GM12878 (cell line): ENCODE measurements around the gene RPL3. TPM values are rescaled to one million over a fixed set of nuclear protein-coding genes. Genes with fewer than 3 reads are reported as not detected.

ENCODE experiments used
- ATAC-seq: fragments of 200-7000 bp; cut with Tn5 transposase; 3 replicates; pipeline ENCODE4 v1.9.1; 2020; ENCODE audit warnings: mild to moderate bottlenecking, moderate library complexity
- BruUV-seq: library from RNA; stranded (reverse); fragments of 400-500 nt; replicated peaks from 2 replicates; lab custom pipeline; 2021; lab: Mats Ljungman, UMichigan
- CTCF ChIA-PET: fragments of 300-600 bp; sonication (Branson Sonifier 250); formaldehyde crosslinking; extraction: SDS; loops from one replicate; lab custom pipeline; 2021; ENCODE audit warnings: inconsistent platforms; lab: Yijun Ruan, JAX
- POLR2A ChIA-PET: fragments of 350-600 bp; formaldehyde crosslinking; extraction: SDS; loops from one replicate; lab custom pipeline; 2021; ENCODE audit warnings: inconsistent platforms; lab: Charles Lee
- RAD21 ChIA-PET: fragments of 300-600 bp; sonication (Branson Sonifier 250); formaldehyde crosslinking; loops from one replicate; lab custom pipeline; 2023; ENCODE audit warnings: antibody characterized with exemption; ENCODE audit not compliant: unreplicated experiment; lab: Charles Lee
- SMC1A ChIA-PET: fragments of 300-600 bp; sonication (Branson Sonifier 250); formaldehyde crosslinking; loops from one replicate; lab custom pipeline; 2023; ENCODE audit not compliant: unreplicated experiment, uncharacterized antibody; lab: Charles Lee
- DNase-seq: peaks from one replicate; pipeline ENCODE4 v3.0.0-alpha.2; 2011; ENCODE audit warnings: low read depth, low spot score
- FAIRE-seq: peaks from 3 replicates; lab custom pipeline; 2011; peaks lifted over from hg19 to GRCh38; lab: Jason Lieb, UNC
- H2AFZ ChIP-seq: 2 replicates; pipeline ENCODE4 v1.6.0; 2011; ENCODE audit warnings: low read depth, low read length, control low read depth; ENCODE audit not compliant: control insufficient read depth
- H3K27ac ChIP-seq: 2 replicates; pipeline ENCODE4 v1.5.1; 2011; ENCODE audit warnings: control low read depth; ENCODE audit not compliant: control insufficient read depth, insufficient read depth
- H3K27me3 ChIP-seq, 2 experiments: replicated peaks in 1 of 2; 2 replicates each; pipeline versions ENCODE4 v1.6.0 to v1.6.1; 2011; ENCODE audit warnings: low read length in 1 of 2; ENCODE audit not compliant: control insufficient read depth in 2 of 2, insufficient read depth in 2 of 2
- H3K36me3 ChIP-seq, 2 experiments: 2 replicates each; pipeline ENCODE4 v1.5.1; 2011; ENCODE audit warnings: low read length in 1 of 2; ENCODE audit not compliant: control insufficient read depth in 2 of 2, insufficient read depth in 2 of 2
- H3K4me1 ChIP-seq: 2 replicates; pipeline ENCODE4 v1.6.1; 2011; ENCODE audit warnings: mild to moderate bottlenecking, low read length, moderate library complexity, mixed read lengths; ENCODE audit not compliant: control insufficient read depth, insufficient read depth
- H3K4me2 ChIP-seq: 2 replicates; pipeline ENCODE4 v1.6.0; 2011; ENCODE audit warnings: control low read depth; ENCODE audit not compliant: control insufficient read depth, insufficient read depth
- H3K4me3 ChIP-seq: fragments of 200-600 bp; sonication (generic); 2 replicates; pipeline ENCODE4 v1.5.1; 2016
- H3K79me2 ChIP-seq: 2 replicates; pipeline ENCODE4 v1.6.0; 2011; ENCODE audit warnings: low read length; ENCODE audit not compliant: control insufficient read depth, insufficient read depth
- H3K9ac ChIP-seq: 2 replicates; pipeline ENCODE4 v1.8.0; 2011; ENCODE audit warnings: low read length, control low read depth, mixed read lengths; ENCODE audit not compliant: control insufficient read depth, insufficient read depth
- H3K9me3 ChIP-seq: replicated peaks from 3 replicates; pipeline ENCODE4 v1.5.1; 2011; ENCODE audit warnings: mild to moderate bottlenecking, low read length; ENCODE audit not compliant: control insufficient read depth, insufficient read depth
- H4K20me1 ChIP-seq: 2 replicates; pipeline ENCODE4 v1.6.0; 2011; ENCODE audit not compliant: control insufficient read depth, insufficient read depth
- ATF3 ChIP-seq: IDR thresholded peaks from 2 replicates; pipeline ENCODE4 v1.6.1; 2011; ENCODE audit warnings: low read depth, mild to moderate bottlenecking, low read length, moderate library complexity, borderline replicate concordance; ENCODE audit errors: extremely low read depth
- DPF2 ChIP-seq: fragments of 450-650 bp; IDR thresholded peaks from 2 replicates; pipeline ENCODE4 v1.6.1; 2017; ENCODE audit warnings: mild to moderate bottlenecking
- EP300 ChIP-seq, 2 experiments: fragments of 150-350 bp in 1 of 2; IDR thresholded peaks; 2 replicates each; pipeline ENCODE4 v1.6.1; 2011 to 2012; ENCODE audit warnings: low read depth in 2 of 2, low read length in 2 of 2, borderline replicate concordance in 1 of 2, improper control_type of control experiment in 1 of 2, inconsistent platforms in 1 of 2; ENCODE audit not compliant: control insufficient read depth in 1 of 2
- FOS ChIP-seq: IDR thresholded peaks from 3 replicates; pipeline ENCODE4 v1.6.1; 2011; ENCODE audit warnings: borderline replicate concordance; ENCODE audit not compliant: insufficient read length; ENCODE audit errors: extremely low read depth
- HDAC2 ChIP-seq: fragments of 200-600 bp; sonication (generic); IDR thresholded peaks from 2 replicates; pipeline ENCODE4 v1.6.1; 2017
- IKZF2 ChIP-seq, 2 experiments: fragments of 450-650 bp; IDR thresholded peaks; 2 replicates each; pipeline ENCODE4 v1.6.1; 2017; ENCODE audit warnings: mild to moderate bottlenecking in 2 of 2, moderate library complexity in 2 of 2
- IRF4 ChIP-seq: IDR thresholded peaks from 2 replicates; pipeline ENCODE4 v1.6.1; 2011; ENCODE audit warnings: low read depth, low read length
- MEF2B ChIP-seq: fragments of 450-650 bp; IDR thresholded peaks from 2 replicates; pipeline ENCODE4 v1.6.1; 2018; ENCODE audit warnings: mild to moderate bottlenecking, moderate library complexity; ENCODE audit not compliant: partially characterized antibody, poor library complexity, severe bottlenecking
- NBN ChIP-seq: fragments of 450-650 bp; IDR thresholded peaks from 2 replicates; pipeline ENCODE4 v1.6.1; 2016
- PML ChIP-seq: IDR thresholded peaks from 2 replicates; pipeline ENCODE4 v1.6.1; 2012; ENCODE audit warnings: low read length, inconsistent platforms
- RUNX3 ChIP-seq: IDR thresholded peaks from 2 replicates; pipeline ENCODE4 v1.6.1; 2012; ENCODE audit warnings: low read length, inconsistent platforms
- SKIL ChIP-seq: fragments of 450-650 bp; IDR thresholded peaks from 2 replicates; pipeline ENCODE4 v1.6.1; 2017; ENCODE audit warnings: mild to moderate bottlenecking, low read depth, inconsistent platforms; ENCODE audit not compliant: poor library complexity, severe bottlenecking
- SP1 ChIP-seq: IDR thresholded peaks from one replicate; pipeline ENCODE4 v1.6.1; 2011; ENCODE audit warnings: low read depth, low read length
- TCF12 ChIP-seq: IDR thresholded peaks from 2 replicates; pipeline ENCODE4 v1.6.1; 2011; ENCODE audit warnings: low read depth, mild to moderate bottlenecking, low read length
- ZBTB40 ChIP-seq: fragments of 450-650 bp; IDR thresholded peaks from 2 replicates; pipeline ENCODE4 v1.6.1; 2016; ENCODE audit warnings: mild to moderate bottlenecking, moderate library complexity, borderline replicate concordance
- ZNF384 ChIP-seq: IDR thresholded peaks from 2 replicates; pipeline ENCODE4 v1.6.1; 2012; ENCODE audit warnings: low read depth, mild to moderate bottlenecking, low read length, improper control_type of control experiment, borderline replicate concordance
- WGBS: methylation state at CpG from one replicate; pipeline ENCODE4 v1.1.6; 2016; ENCODE audit warnings: low lambda C conversion rate; ENCODE audit not compliant: insufficient replicate concordance, insufficient coverage; ENCODE audit errors: missing lambda C conversion rate; 5-methylcytosine and 5-hydroxymethylcytosine counted together
- in situ Hi-C: fragments of 300-500 bp; cut with MboI; formaldehyde crosslinking; loops from 9 replicates; pipeline ENCODE4 v1.14.3; 2018; ENCODE audit warnings: mixed read lengths
- intact Hi-C: fragments of 100-400 bp; cut with micrococcal nuclease; formaldehyde crosslinking; loops from one replicate; pipeline ENCODE4 v1.14.2; 2022; ENCODE audit not compliant: unreplicated experiment
- polyA plus RNA-seq, 11 experiments: library from polyadenylated mRNA; depleted of rRNA in 4 of 11; unstranded in 6 of 11; stranded (reverse) in 5 of 11; fragments of >200 nt; fragmentation: Nextera tagmentation in 4 of 11; fragmentation: Illumina TruSeq in 1 of 11; extraction: Ambion mirVana in 4 of 11; extraction: Trizol in 1 of 11; gene quantifications; 1 replicate in 1 of 11; 2 replicates in 10 of 11; pipeline versions ENCODE4 v1.2.1 to v1.2.3, GENCODE V29; 2011 to 2016; ENCODE audit warnings: inconsistent platforms in 2 of 11, missing spikeins in 2 of 11, low read depth in 1 of 11
- total RNA-seq, 4 experiments: library from RNA; depleted of rRNA in 3 of 4; stranded (reverse); fragments of >200 nt in 3 of 4; fragmentation: Illumina TruSeq in 1 of 4; extraction: Trizol in 1 of 4; gene quantifications; 2 replicates each; pipeline versions ENCODE4 v1.2.1 to v1.2.3, GENCODE V29; 2013 to 2021
- TF ChIP-seq, protein P1 (sequence below): IDR thresholded peaks from 2 replicates; pipeline ENCODE4 v1.6.1; 2012; ENCODE audit warnings: low read depth, low read length, improper control_type of control experiment

RPL3 gene
- total and polyA plus RNA-seq, 10 of the 15 experiments (the other 5 are each of a cell fraction or from before 2014, with no cell fraction given), result 1,534 to 6,791 (median 3,992) TPM

GRCh38 chr22:39299829-39300178 is 19.6 kb downstream of the RPL3 start:
- Histone ChIP-seq H3K27ac (peak overlapping the region; percentile 72), H3K4me2 (peak overlapping the region; percentile 76), H3K9me3 (no peaks in the 10 kb centered on the region), H3K27me3 (no peaks in the 10 kb centered on the region), H3K4me3 (no peak overlapping the region; the same call in 1 of the 2 replicates), H3K4me1 (peaks cover 21% of the 10 kb centered on the region), H3K9ac (peak overlapping the region; percentile 47; the same call in 1 of the 2 replicates), H2AFZ (peak overlapping the region; percentile 41), H3K79me2 (no peaks in the 10 kb centered on the region), H3K36me3 (no peaks in the 10 kb centered on the region), H4K20me1 (no peaks in the 10 kb centered on the region)
- POLR2A ChIA-PET, result interaction anchor here (1.2 kb wide), 1 partner anchor 151 kb away, joined by 3 read pairs; no protein-coding TSS in a partner anchor
- SMC1A ChIA-PET, result interaction anchor here (1.0 to 1.3 kb wide), 4 partner anchors 10 to 229 kb away, joined by 3 read pairs; partner anchors contain the start of gene RPL3
- in situ Hi-C loops, result no loop called here
- FAIRE-seq, result peak; percentile 18
- peak; percentile 80 for ATAC-seq
- WGBS, result 2% methylated on average over 6 of the region's 6 CpGs
- CTCF ChIA-PET, result interaction anchor here (0.6 to 4.2 kb wide), 11 partner anchors 9 to 126 kb away, joined by 3 to 16 read pairs (median 4); no protein-coding TSS in a partner anchor
- intact Hi-C loops, result no loop called here
- RAD21 ChIA-PET, result interaction anchor here (0.6 to 1.9 kb wide), 8 partner anchors 11 to 430 kb away, joined by 3 to 9 read pairs (median 3); no protein-coding TSS in a partner anchor
- BruUV-seq, result no TSS peak
- peak; percentile 48 for DNase-seq
- 0 out of 2 replicates have a peak, but pooled peaks have one; percentile 35 for TF ChIP-seq IRF4
- TF ChIP-seq ZBTB40, result peak; percentile 75
- TF ChIP-seq, protein P1, sequence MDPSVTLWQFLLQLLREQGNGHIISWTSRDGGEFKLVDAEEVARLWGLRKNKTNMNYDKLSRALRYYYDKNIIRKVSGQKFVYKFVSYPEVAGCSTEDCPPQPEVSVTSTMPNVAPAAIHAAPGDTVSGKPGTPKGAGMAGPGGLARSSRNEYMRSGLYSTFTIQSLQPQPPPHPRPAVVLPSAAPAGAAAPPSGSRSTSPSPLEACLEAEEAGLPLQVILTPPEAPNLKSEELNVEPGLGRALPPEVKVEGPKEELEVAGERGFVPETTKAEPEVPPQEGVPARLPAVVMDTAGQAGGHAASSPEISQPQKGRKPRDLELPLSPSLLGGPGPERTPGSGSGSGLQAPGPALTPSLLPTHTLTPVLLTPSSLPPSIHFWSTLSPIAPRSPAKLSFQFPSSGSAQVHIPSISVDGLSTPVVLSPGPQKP, result no peak
- TF ChIP-seq FOS, result no peak
- TF ChIP-seq NBN, result 0 out of 2 replicates have a peak, but pooled peaks have one; percentile 53
- peak in 1 of 2 experiments; percentile 13; a peak in 1 of 4 replicates for TF ChIP-seq EP300 (IDR thresholded peaks at IDR 0.05; ENCODE audit: borderline replicate concordance in 1 of 2, control insufficient read depth in 1 of 2, low read depth in 2 of 2, low read length in 2 of 2)
- no peak for TF ChIP-seq PML
- peak; percentile 41; the same call in 1 of the 2 replicates for TF ChIP-seq DPF2
- TF ChIP-seq HDAC2, result no peak
- TF ChIP-seq IKZF2 (IDR thresholded peaks at IDR 0.05), result peak; percentile 60; a peak in 2 of 4 replicates
- TF ChIP-seq ATF3, result no peak
- TF ChIP-seq TCF12, result no peak
- TF ChIP-seq ZNF384, result no peak
- peak; percentile 59 for TF ChIP-seq SP1
- TF ChIP-seq SKIL, result peak; percentile 13
- TF ChIP-seq RUNX3, result peak; percentile 94
- peak; percentile 89 for TF ChIP-seq MEF2B
